GM18520 (cell line): ENCODE measurements around the gene TMEM63C.
"Not testable (repeated sequence)": the region's sequence is repeated elsewhere in the genome, so short reads cannot be mapped to it uniquely, and the experiment has no call there.

ENCODE experiments used
- ATAC-seq: cut with Tn5 transposase; IDR thresholded peaks from one replicate; pipeline ENCODE4 v1.9.1; 2021; ENCODE audit not compliant: unreplicated experiment

The TMEM63C gene

GRCh38 chr14:77275601-77276017 is 94.0 kb downstream of the TMEM63C start:
- no peak for ATAC-seq

GRCh38 chr14:77276295-77276935 is 94.8 kb downstream of the TMEM63C start:
- no peak for ATAC-seq

- ATAC-seq = no peak
Measured at GRCh38 chr14:77276959-77277358, 95.4 kb downstream of the TMEM63C start.

- ATAC-seq = no peak
Measured at GRCh38 chr14:77278461-77279230, 97.0 kb downstream of the TMEM63C start.

DNA sequence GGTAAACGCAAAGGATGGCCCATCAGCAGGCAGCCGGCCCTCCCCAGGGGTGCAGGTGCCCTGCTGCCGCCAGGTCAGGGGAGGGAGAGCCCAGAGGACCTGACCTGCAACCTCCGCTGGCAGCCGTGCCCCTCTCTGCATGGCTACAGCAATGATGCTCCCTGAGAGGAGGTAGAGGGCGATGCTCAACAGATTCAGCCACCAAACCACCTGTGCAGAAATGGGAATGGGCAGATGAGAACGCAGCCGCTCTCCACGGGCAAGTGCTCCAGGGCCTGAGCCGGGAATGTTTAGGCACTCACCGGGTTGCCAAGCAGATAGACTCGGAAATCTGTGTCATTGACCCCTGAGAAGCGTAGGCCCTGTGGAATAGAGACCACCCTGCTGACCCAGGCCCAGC is 98.1 kb downstream of the TMEM63C start:
- no peak for ATAC-seq

GRCh38 chr14:77280921-77281320 is 99.3 kb downstream of the TMEM63C start:
- not testable (repeated sequence) for ATAC-seq

DNA sequence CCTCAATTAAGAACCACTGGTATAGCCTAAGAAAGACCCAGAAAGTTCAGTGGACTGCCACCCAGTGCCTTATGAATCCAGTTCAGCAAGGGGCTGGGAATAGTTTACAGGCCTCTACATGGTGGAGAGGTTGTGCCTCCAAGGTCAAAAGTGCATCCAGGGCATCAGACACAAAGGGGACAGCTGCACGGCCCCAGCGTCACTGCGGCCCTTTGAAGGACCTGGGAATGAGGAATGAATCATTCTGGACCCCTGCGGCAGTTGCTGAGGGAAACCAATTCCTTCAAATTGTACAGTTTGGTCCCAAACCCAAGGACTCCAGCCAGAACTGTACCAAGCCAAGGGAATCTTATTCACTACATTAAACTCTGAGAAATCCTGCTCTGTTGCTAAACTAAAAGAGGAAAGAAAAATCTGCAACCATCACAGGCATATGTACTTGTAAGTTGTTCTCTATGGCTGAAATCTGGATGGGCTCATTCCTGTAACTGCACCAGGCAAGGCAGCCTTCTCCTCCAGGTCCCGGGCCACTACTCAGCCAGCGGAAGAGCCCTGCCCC is 100.3 kb downstream of the TMEM63C start:
- ATAC-seq = no peak

GRCh38 chr14:77284066-77284465 is 102.5 kb downstream of the TMEM63C start:
- no peak for ATAC-seq

- no peak for ATAC-seq
Measured at GRCh38 chr14:77284466-77284865, 102.9 kb downstream of the TMEM63C start.

DNA sequence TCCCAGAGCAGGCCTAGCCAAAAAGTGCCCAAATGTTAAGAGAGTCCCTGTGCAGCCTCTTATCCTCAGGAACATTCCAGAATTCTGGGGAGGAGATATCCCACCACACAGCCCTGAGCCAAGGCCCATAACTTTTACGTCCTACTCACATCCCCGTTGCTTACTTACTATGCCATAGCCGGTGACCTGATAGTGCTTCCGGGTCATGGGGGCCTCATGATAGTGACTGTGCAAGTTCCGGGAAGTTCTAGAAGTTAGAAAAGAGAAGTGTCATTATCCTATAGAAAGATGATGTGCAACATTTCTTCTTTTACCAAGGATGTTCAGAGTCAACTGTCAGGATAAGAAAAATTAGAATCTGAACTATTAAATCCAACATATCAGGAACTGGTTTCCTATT is 105.0 kb downstream of the TMEM63C start:
- ATAC-seq = no peak

DNA sequence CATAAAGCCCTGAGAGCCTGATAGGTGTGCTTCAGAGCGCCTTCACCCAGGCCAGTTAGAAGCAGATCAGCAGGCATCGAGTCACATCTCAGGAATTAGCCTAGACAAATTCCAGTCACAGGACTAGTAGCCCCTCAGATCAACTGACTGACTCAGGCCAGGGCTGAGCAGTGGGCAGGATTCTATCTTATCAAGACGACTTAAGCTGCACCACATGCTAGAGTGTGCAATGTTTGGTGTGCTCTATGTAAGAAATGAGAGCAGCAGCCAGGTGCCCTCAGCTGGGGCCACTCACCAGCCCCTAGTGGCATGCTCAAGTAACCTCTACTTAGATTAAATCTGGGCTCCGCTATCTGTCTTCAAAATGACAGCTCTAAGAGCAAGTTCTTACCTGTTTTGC is 109.1 kb downstream of the TMEM63C start:
- no peak for ATAC-seq

- ATAC-seq = no peak
Measured at GRCh38 chr14:77296155-77296554, 114.6 kb downstream of the TMEM63C start.

GRCh38 chr14:77296906-77297305 is 115.3 kb downstream of the TMEM63C start:
- ATAC-seq = no peak

DNA sequence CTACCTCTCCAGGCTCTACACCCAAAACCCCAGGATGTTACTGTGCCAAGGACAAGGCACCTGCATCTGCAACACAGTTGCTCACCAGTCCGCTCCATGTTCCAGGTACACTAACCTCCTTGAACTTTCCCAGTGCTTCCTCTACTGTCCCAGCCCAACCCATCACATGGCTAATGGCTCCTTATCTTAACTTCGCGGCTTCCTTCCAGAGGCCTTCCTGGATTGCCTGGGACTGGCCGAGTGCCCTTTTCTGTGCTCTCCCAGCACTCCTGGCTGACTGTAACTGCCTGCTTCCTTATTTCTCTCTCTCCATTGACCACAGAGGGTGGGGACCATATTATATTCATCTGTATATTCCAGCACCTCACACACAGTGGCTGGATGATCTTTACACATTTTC is 118.2 kb downstream of the TMEM63C start:
- ATAC-seq = no peak

DNA sequence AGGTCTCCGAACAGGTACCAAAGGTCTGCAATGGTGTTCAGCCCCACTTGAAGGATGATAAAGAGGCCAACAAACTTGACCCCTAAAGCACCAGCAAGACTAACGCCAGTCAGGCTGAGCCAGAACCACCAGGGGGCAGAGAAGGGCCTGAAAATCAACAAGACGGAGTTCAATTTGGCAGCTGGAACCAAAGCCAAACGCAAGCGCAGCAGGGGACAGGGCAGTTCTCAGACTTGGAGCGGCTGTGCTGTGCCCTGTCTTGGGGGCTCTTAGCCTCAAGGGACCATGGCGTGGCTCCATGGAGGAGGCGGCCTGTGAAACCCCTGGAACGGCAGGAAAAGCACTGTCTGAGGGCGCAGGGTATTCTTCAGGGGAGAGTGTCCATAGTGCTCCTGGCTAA is 119.5 kb downstream of the TMEM63C start:
- no peak for ATAC-seq

DNA sequence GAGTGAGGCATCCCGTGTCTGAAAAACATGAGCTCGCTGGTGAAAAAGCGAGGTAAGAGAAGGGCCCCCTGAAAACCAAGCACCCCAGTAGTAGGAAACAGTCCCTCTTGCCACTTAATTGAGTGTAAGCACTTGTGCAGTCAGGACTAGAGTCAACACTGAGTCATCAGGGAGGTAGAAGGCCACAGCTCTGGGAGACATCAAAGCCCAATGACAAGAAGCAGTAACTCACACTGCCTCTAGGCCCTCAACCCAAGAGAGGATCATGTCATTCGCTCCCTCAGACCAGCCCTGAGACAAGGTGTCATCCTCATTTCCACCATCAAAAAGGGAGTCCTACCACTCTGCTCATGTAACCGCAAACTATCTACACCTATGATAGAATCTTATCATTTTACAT is 121.3 kb downstream of the TMEM63C start:
- peak; percentile 52 for ATAC-seq

GRCh38 chr14:77303417-77304156 is 122.0 kb downstream of the TMEM63C start:
- peak; percentile 60 for ATAC-seq

GRCh38 chr14:77305696-77306095 is 124.1 kb downstream of the TMEM63C start:
- ATAC-seq = no peak

- no peak for ATAC-seq
Measured at GRCh38 chr14:77306416-77306815, 124.8 kb downstream of the TMEM63C start.

GRCh38 chr14:77306851-77307496 is 125.4 kb downstream of the TMEM63C start:
- no peak for ATAC-seq
